ENCODE measurements around the gene ANG. TPM values are rescaled to one million over a fixed set of nuclear protein-coding genes. Genes with fewer than 3 reads are reported as not detected.
"Not testable (repeated sequence)": the region's sequence is repeated elsewhere in the genome, so short reads cannot be mapped to it uniquely, and the experiment has no call there.

Gene ANG
- total RNA-seq, 1 experiment from 2014 or later: 2.7 TPM

DNA sequence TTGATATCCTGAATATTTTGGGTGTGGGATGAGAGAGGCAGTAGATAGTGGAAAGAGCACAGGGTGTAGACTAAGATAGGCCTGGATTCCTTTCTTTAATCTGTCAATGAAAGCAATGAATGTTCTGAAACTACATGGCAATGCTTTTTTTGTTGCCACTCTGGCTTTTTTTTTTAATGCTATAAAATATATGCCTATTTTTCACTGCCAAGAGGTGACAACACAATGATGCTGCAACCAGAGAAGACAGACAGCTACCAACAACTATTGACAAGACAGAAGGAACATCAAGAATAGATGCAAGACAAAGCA, 9.4 kb downstream of the ANG start:
- Histone ChIP-seq H3K9me3 (replicated peaks) (no peaks in the 10 kb centered on the region), H3K27me3 (replicated peaks) (no peaks in the 10 kb centered on the region), H3K4me1 (replicated peaks) (no peaks in the 10 kb centered on the region), H3K27ac (no peak overlapping the region), H3K4me3 (no peak overlapping the region), H3K36me3 (no peaks in the 10 kb centered on the region)
- DNase-seq (ENCODE audit: low read depth in 1 of 2, low spot score in 2 of 2): no peak

DNA sequence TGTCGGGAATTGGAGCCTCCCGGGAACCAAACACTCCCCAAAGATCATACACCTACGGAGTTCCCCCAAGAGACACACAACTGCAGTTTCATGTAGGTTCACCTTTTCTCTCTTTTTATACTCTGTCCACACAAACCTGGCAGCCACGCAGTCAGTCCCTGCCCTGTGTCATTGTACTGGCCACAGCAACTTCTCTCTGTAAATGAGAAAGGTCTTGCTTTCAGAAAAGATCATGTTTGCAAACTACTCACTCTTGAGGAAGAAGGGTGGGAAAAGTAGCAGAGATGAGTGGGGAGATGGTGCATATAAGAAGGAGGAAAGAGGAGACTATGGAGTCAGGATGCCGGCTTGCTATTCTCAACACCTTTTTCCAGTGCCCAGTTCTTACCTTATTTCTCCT, 10.4 kb downstream of the ANG start:
- DNase-seq (ENCODE audit: low read depth in 1 of 2, low spot score in 2 of 2): no peak
- H3K27ac ChIP-seq: no peak overlapping the region
- no peaks in the 10 kb centered on the region for H3K36me3 ChIP-seq
- no peaks in the 10 kb centered on the region for H3K4me1 ChIP-seq (replicated peaks)
- no peaks in the 10 kb centered on the region for H3K27me3 ChIP-seq (replicated peaks)
- no peak overlapping the region for H3K4me3 ChIP-seq
- H3K9me3 ChIP-seq (replicated peaks): no peaks in the 10 kb centered on the region

DNA sequence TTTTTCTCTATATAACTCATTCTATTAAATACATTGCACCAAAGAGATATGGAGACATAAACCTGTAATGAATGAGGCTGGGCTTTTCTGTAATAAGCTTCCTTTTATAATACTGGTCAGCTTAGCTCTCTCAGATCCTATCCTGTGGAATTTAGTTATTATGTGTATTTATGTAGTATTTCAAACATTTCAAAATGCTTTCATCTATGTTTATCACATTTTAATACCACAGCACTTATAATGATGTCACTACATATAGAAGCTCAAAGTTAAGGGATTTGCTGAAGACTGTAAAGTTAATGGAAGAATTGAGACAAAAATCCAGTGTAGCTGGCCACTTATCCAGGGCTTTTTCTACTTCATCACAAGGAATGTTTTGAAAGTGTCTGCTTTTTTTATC, 11.4 kb downstream of the ANG start:
- H3K4me3 ChIP-seq: no peak overlapping the region
- H3K27ac ChIP-seq: no peak overlapping the region
- no peaks in the 10 kb centered on the region for H3K9me3 ChIP-seq (replicated peaks)
- no peaks in the 10 kb centered on the region for H3K36me3 ChIP-seq
- H3K4me1 ChIP-seq (replicated peaks): no peaks in the 10 kb centered on the region
- H3K27me3 ChIP-seq (replicated peaks): no peaks in the 10 kb centered on the region
- DNase-seq (ENCODE audit: low read depth in 1 of 2, low spot score in 2 of 2): no peak

GRCh38 chr14:20700965-20701364, 12.4 kb downstream of the ANG start:
- H3K27ac ChIP-seq; DNase-seq (ENCODE audit: low read depth in 1 of 2, low spot score in 2 of 2); H3K4me1 ChIP-seq (replicated peaks): not testable (repeated sequence)

DNA sequence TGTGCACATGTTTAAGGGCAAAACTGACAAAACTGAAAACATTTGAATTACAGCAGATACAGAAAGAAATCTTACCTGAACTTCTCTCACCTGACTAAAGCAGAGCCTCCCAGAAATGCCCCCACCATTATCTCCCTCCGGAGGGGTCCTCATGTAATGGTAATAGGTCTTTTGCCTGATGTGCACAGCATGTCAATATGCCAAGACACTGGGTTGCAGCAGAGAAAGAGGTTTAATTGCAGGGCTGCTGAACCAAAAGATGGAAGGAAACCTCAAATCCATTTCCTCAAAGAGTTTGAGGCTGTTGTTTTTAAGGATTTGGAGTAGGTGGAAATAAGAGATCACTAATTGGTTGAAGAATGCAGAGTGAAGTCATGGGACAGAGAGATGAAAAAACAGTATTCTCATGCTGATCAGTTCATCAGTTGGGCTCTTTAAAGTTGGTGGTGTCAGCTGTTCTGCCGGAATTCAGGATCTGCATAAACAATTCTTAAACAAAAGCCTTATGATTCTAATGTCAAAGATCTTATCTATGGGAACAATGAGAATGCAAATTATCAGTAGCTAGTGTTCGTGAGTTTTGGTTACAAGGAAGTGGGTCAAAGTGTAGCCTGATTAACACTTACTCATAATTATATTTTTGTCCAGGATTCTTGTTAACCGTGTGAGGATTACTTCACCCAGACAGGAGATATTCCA, 18.2 kb downstream of the ANG start:
- no peak for DNase-seq (ENCODE audit: low read depth in 1 of 2, low spot score in 2 of 2)
- Histone ChIP-seq H3K36me3 (no peaks in the 10 kb centered on the region), H3K27me3 (replicated peaks) (no peaks in the 10 kb centered on the region; the same call in 1 of the 2 replicates), H3K9me3 (replicated peaks) (no peaks in the 10 kb centered on the region), H3K4me3 (no peak overlapping the region), H3K27ac (no peak overlapping the region), H3K4me1 (replicated peaks) (no peaks in the 10 kb centered on the region)

More at GRCh38 chr14:20700965-20701364, 12.4 kb downstream of the ANG start:
- H3K9me3 ChIP-seq (replicated peaks); H3K27me3 ChIP-seq (replicated peaks); H3K4me3 ChIP-seq; H3K36me3 ChIP-seq: not testable (repeated sequence)

DNA sequence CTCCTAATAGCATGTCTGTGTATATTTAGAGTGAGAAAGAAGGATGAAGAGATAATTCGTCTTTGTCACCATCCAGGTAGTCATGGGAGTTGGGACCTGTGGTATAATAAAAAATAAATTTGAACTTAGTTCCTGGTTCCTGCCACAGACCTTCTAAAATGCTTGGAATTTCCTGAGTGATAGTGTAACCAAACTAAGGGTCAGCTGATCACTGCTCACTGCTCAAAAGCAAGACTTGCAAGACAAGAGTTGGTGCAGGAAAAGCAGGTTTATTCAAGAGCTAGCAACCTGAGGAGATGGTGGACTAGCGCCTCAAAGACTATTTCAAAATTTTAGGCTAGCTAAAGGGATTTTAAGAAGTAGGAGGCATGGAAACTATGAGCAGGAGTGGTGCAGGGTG, 19.1 kb downstream of the ANG start:
- H3K27ac ChIP-seq: no peak overlapping the region
- H3K27me3 ChIP-seq (replicated peaks): no peaks in the 10 kb centered on the region; the same call in 1 of the 2 replicates
- H3K4me1 ChIP-seq (replicated peaks): no peaks in the 10 kb centered on the region
- no peaks in the 10 kb centered on the region for H3K9me3 ChIP-seq (replicated peaks)
- no peaks in the 10 kb centered on the region for H3K36me3 ChIP-seq
- H3K4me3 ChIP-seq: no peak overlapping the region
- no peak for DNase-seq (ENCODE audit: low read depth in 1 of 2, low spot score in 2 of 2)

DNA sequence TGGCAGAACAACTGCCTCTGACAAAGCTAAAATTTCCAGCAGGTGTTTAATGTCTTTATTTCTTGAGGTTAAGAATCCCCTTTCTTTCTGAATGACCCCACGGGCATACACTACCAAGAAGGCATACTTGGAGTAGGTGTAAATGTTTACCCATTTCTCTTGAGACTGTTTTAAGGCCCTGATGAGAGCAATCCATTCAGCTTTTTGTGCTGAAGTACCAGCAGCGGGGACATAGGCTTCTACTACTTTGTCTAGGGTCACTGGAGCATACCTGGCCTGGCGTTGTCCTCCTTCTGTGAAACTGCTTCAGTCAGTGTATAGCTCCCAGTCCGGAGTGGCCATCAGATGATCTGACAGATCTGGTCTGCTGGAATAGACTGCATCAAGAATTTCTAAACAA, 22.7 kb downstream of the ANG start:
- H3K27me3 ChIP-seq (replicated peaks): no peaks in the 10 kb centered on the region; the same call in 1 of the 2 replicates
- no peak for DNase-seq (ENCODE audit: low read depth in 1 of 2, low spot score in 2 of 2)
- H3K27ac ChIP-seq: no peak overlapping the region
- no peaks in the 10 kb centered on the region for H3K9me3 ChIP-seq (replicated peaks)
- H3K4me1 ChIP-seq (replicated peaks): no peaks in the 10 kb centered on the region
- H3K36me3 ChIP-seq: no peaks in the 10 kb centered on the region
- no peak overlapping the region for H3K4me3 ChIP-seq

- no peaks in the 10 kb centered on the region; the same call in 1 of the 2 replicates for H3K27me3 ChIP-seq (replicated peaks)
- DNase-seq (ENCODE audit: low read depth in 1 of 2, low spot score in 2 of 2): no peak
- no peaks in the 10 kb centered on the region for H3K4me1 ChIP-seq (replicated peaks)
- H3K4me3 ChIP-seq: no peak overlapping the region
- no peak overlapping the region for H3K27ac ChIP-seq
- no peaks in the 10 kb centered on the region for H3K36me3 ChIP-seq
- H3K9me3 ChIP-seq (replicated peaks): no peaks in the 10 kb centered on the region
Observed at GRCh38 chr14:20711685-20712084, 23.1 kb downstream of the ANG start.

GRCh38 chr14:20712904-20713303, 24.3 kb downstream of the ANG start:
- H3K4me1 ChIP-seq (replicated peaks): no peaks in the 10 kb centered on the region
- H3K27me3 ChIP-seq (replicated peaks): no peaks in the 10 kb centered on the region; the same call in 1 of the 2 replicates
- H3K27ac ChIP-seq: no peak overlapping the region
- no peaks in the 10 kb centered on the region for H3K9me3 ChIP-seq (replicated peaks)
- no peaks in the 10 kb centered on the region for H3K36me3 ChIP-seq
- no peak overlapping the region for H3K4me3 ChIP-seq
- DNase-seq (ENCODE audit: low read depth in 1 of 2, low spot score in 2 of 2): no peak

- DNase-seq (ENCODE audit: low read depth in 1 of 2, low spot score in 2 of 2): no peak
- Histone ChIP-seq H3K4me1 (replicated peaks) (no peaks in the 10 kb centered on the region), H3K27ac (no peak overlapping the region), H3K27me3 (replicated peaks) (no peaks in the 10 kb centered on the region), H3K4me3 (no peak overlapping the region), H3K9me3 (replicated peaks) (no peaks in the 10 kb centered on the region), H3K36me3 (no peaks in the 10 kb centered on the region)
Observed at GRCh38 chr14:20714593-20715250, 26.2 kb downstream of the ANG start.

DNA sequence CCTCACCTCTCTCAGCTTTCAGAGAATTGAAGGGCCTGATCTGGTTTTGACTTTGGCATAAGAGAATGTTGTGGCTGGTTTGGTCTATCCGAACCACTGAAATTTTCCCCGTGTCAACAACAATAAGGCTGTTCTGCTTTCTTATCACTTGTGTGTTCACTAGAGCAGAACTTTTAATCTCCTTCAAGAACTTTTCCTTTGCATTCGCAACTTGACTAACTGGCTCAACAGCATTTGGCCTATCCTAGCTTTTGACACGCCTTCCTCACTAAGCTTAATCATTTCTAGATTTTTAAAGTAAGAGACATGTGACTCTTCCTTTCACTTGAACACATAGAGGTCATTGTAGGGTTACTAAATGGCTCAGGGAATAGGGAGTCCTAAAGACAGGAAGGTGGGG, 31.2 kb downstream of the ANG start:
- no peaks in the 10 kb centered on the region for H3K9me3 ChIP-seq (replicated peaks)
- H3K27ac ChIP-seq: no peak overlapping the region
- H3K36me3 ChIP-seq: no peaks in the 10 kb centered on the region
- no peak for DNase-seq (ENCODE audit: low read depth in 1 of 2, low spot score in 2 of 2)
- H3K27me3 ChIP-seq (replicated peaks): peaks cover 22% of the 10 kb centered on the region
- no peak overlapping the region for H3K4me3 ChIP-seq
- no peaks in the 10 kb centered on the region for H3K4me1 ChIP-seq (replicated peaks)

DNA sequence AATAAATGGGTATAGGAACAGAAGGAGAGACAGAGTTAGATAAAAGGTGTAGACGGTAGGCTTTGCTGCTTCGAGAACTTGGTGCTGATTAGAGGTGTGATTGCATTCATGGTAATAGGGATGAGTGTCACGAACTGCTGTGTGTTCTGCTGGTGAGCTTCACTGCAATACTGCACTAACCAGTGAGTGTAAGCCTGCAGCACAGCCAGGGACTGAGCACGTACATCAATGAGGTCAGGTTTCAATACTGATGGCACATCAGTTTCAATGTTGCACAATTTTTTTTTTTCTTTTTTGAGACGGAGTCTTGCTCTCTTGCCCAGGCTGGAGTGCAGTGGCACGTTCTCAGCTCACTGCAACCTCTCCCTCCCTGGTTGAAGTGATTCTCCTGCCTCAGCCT, 32.2 kb downstream of the ANG start:
- Histone ChIP-seq H3K4me1 (replicated peaks) (no peaks in the 10 kb centered on the region), H3K9me3 (replicated peaks) (no peaks in the 10 kb centered on the region), H3K27me3 (replicated peaks) (peaks cover 25% of the 10 kb centered on the region), H3K27ac (no peak overlapping the region), H3K36me3 (no peaks in the 10 kb centered on the region), H3K4me3 (no peak overlapping the region)
- DNase-seq (ENCODE audit: low read depth in 1 of 2, low spot score in 2 of 2): no peak

DNA sequence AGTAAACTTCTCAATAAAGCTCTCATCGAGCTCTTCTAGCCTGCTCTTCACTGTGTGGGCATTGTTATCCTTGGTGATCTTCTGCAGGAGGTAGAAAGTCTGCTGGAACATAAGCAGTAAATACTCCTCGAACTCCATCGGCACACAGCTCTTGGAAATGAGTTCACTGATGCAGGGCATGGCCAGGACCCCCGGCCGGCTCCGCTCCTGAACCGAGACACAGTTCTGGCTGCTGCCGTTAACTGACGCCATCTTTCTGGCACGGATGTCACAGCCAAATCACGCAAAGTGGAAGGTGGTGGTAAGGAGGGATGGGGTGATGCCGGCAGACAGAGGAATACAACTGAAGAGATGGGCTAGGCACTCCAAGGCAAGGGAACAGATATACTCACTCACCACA, 33.5 kb downstream of the ANG start:
- no peak overlapping the region for H3K4me3 ChIP-seq
- H3K4me1 ChIP-seq (replicated peaks): no peaks in the 10 kb centered on the region
- no peaks in the 10 kb centered on the region for H3K9me3 ChIP-seq (replicated peaks)
- H3K27ac ChIP-seq: no peak overlapping the region
- no peaks in the 10 kb centered on the region for H3K36me3 ChIP-seq
- no peak for DNase-seq (ENCODE audit: low read depth in 1 of 2, low spot score in 2 of 2)
- H3K27me3 ChIP-seq (replicated peaks): peaks cover 25% of the 10 kb centered on the region

GRCh38 chr14:20723488-20723887, 34.9 kb downstream of the ANG start:
- Histone ChIP-seq H3K27me3 (replicated peaks) (peaks cover 30% of the 10 kb centered on the region), H3K4me3 (no peak overlapping the region), H3K9me3 (replicated peaks) (no peaks in the 10 kb centered on the region), H3K4me1 (replicated peaks) (no peaks in the 10 kb centered on the region), H3K27ac (no peak overlapping the region), H3K36me3 (no peaks in the 10 kb centered on the region)
- no peak for DNase-seq (ENCODE audit: low read depth in 1 of 2, low spot score in 2 of 2)

- H3K4me1 ChIP-seq (replicated peaks); H3K36me3 ChIP-seq; H3K27ac ChIP-seq; DNase-seq (ENCODE audit: low read depth in 1 of 2, low spot score in 2 of 2); H3K4me3 ChIP-seq; H3K9me3 ChIP-seq (replicated peaks): not testable (repeated sequence)
- peaks cover 34% of the 10 kb centered on the region for H3K27me3 ChIP-seq (replicated peaks)
Observed at GRCh38 chr14:20726121-20726520, 37.6 kb downstream of the ANG start.

Measured in SJSA1 (cell line).